K562 (cell line): ENCODE results near the gene GALNS. TPM values are rescaled to one million over a fixed set of nuclear protein-coding genes. Genes with fewer than 3 reads are reported as not detected.

ENCODE experiments used
- ARID2 ChIP-seq: fragments of 450-650 bp; IDR thresholded peaks from 2 replicates; pipeline ENCODE4 v1.6.1; 2017; ENCODE audit warnings: antibody characterized with exemption, mild to moderate bottlenecking
- CREB1 ChIP-seq, 2 experiments: sonication (generic) in 1 of 2; formaldehyde crosslinking in 1 of 2; IDR thresholded peaks; 2 replicates each; pipeline versions ENCODE4 v1.6.1 to v1.8.0; 2012 to 2022; ENCODE audit warnings: inconsistent platforms in 1 of 2, mild to moderate bottlenecking in 1 of 2, missing genetic modification reagents in 1 of 2, moderate library complexity in 1 of 2
- ELK3 ChIP-seq: fragments of 450-650 bp; formaldehyde crosslinking; IDR thresholded peaks from 2 replicates; pipeline ENCODE4 v1.4.0; 2020; ENCODE audit warnings: mild to moderate bottlenecking
- KHSRP ChIP-seq: fragments of 450-650 bp; IDR thresholded peaks from 2 replicates; pipeline ENCODE4 v1.6.1; 2017
- KLF1 ChIP-seq: fragments of 450-650 bp; IDR thresholded peaks from 2 replicates; pipeline ENCODE4 v1.6.1; 2016; ENCODE audit warnings: missing genetic modification characterization, missing compliant biosample characterization
- NONO ChIP-seq, 2 experiments: fragments of 200-400 bp in 1 of 2; fragments of 450-650 bp in 1 of 2; formaldehyde crosslinking in 1 of 2; IDR thresholded peaks; 2 replicates each; pipeline ENCODE4 v1.6.1; 2017; ENCODE audit warnings: low read depth in 2 of 2, mild to moderate bottlenecking in 2 of 2, moderate library complexity in 2 of 2, low read length in 1 of 2
- U2AF2 ChIP-seq: fragments of 200-400 bp; formaldehyde crosslinking; optimal IDR thresholded peaks from 2 replicates; pipeline ENCODE3; 2017; ENCODE audit warnings: low read depth, mild to moderate bottlenecking, low read length
- ZBTB33 ChIP-seq: sonication (generic); formaldehyde crosslinking; IDR thresholded peaks from 2 replicates; pipeline ENCODE4 v1.8.1; 2023; ENCODE audit warnings: mild to moderate bottlenecking, missing genetic modification reagents
- ZNF217 ChIP-seq: sonication (generic); formaldehyde crosslinking; IDR thresholded peaks from 2 replicates; pipeline ENCODE4 v1.8.0; 2022; ENCODE audit warnings: mild to moderate bottlenecking, missing genetic modification reagents
- ZNF395 ChIP-seq: fragments of 200-800 bp; sonication (Bioruptor generic); IDR thresholded peaks from 2 replicates; pipeline ENCODE4 v1.6.1; 2017; ENCODE audit warnings: missing genetic modification characterization, missing compliant biosample characterization
- ZNF407 ChIP-seq: fragments of 450-650 bp; IDR thresholded peaks from 2 replicates; pipeline ENCODE4 v1.6.1; 2016; ENCODE audit warnings: low read depth
- ZNF41 ChIP-seq: fragments of 250-450 bp; sonication (Bioruptor Pico); conservative IDR thresholded peaks from 2 replicates; pipeline ENCODE4 v1.4.0; 2020; ENCODE audit warnings: mild to moderate bottlenecking
- polyA plus RNA-seq, 8 experiments: library from polyadenylated mRNA; depleted of rRNA in 4 of 8; stranded (reverse) in 5 of 8; unstranded in 3 of 8; fragments of >200 nt; fragmentation: Nextera tagmentation in 2 of 8; fragmentation: Illumina TruSeq in 1 of 8; extraction: Ambion mirVana in 2 of 8; extraction: Trizol in 1 of 8; gene quantifications; 2 replicates each; pipeline versions ENCODE4 v1.2.1 to v1.2.3, GENCODE V29; 2011 to 2014; ENCODE audit warnings: inconsistent platforms in 1 of 8, missing spikeins in 1 of 8
- total RNA-seq, 7 experiments: library from RNA; depleted of rRNA in 6 of 7; stranded (reverse); fragments of >200 nt in 6 of 7; fragmentation: Illumina TruSeq in 2 of 7; extraction: Trizol in 2 of 7; gene quantifications; 2 replicates each; pipeline versions ENCODE4 v1.2.1 to v1.2.3, GENCODE V29; 2011 to 2021; ENCODE audit warnings: low replicate concordance in 1 of 7

GALNS gene
- total and polyA plus RNA-seq, 9 of the 15 experiments (the other 6 are each of a cell fraction or from before 2014, with no cell fraction given), result 0.38 to 13.2 (median 4.3) TPM

GRCh38 chr16:88856828-88857727, at the start of gene GALNS, which contains the start of gene TRAPPC2L (continued):
- TF ChIP-seq NONO (IDR thresholded peaks at IDR 0.05; ENCODE audit: low read depth in 2 of 2, low read length in 1 of 2) (no peak; a peak in 1 of 4 replicates), ELK3 (CRISPR knock-in tag) (no peak), ZNF41 (CRISPR knock-in tag) (no peak), ARID2 (no peak), ZNF407 (no peak), U2AF2 (no peak), ZNF395 (CRISPR knock-in tag) (no peak), ZNF217 (no peak), CREB1 (IDR thresholded peaks at IDR 0.05) (0 out of 2 replicates have a peak, but pooled peaks have one; percentile 39), CREB1 (CRISPR knock-in tag; IDR thresholded peaks at IDR 0.05) (peak; percentile 72), ZBTB33 (CRISPR knock-in tag) (no peak), KHSRP (no peak), KLF1 (tag) (no peak)
